ENCODE measurements around the gene KATNIP.

The KATNIP gene

DNA sequence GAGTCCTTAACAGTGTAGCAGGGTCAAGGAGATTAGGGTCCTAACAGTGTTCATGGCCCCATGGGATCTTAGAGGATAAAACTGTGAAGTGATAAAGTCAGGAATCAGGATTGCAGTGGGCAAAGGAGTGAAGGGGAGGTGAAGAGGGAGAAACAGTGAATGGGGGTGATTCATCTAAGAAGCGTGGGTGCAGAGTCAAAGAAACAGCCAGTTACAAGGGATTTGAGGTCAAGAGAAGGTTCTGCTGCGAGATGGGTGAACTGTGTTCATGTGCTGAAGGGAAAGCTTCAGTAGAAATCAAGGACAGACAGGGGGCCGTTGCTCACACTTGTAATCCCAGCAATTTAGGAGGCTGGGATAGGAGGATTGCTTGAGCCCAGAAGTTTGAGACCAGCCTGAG, 6.1 kb upstream of the KATNIP start:
- no peak for DNase-seq (ENCODE audit: extremely low spot score)
- ChIA-PET CTCF (no interaction called here), POLR2A (no interaction called here)
- TF ChIP-seq FOXM1 (IDR thresholded peaks at IDR 0.05; ENCODE audit: borderline replicate concordance) (no peak), SP1 (IDR thresholded peaks at IDR 0.05) (no peak), CTBP1 (IDR thresholded peaks at IDR 0.05; ENCODE audit: borderline replicate concordance) (no peak), LEF1 (IDR thresholded peaks at IDR 0.05; ENCODE audit: borderline replicate concordance) (no peak), ELF4 (IDR thresholded peaks at IDR 0.05) (no peak), L3MBTL2 (conservative IDR thresholded peaks at IDR 0.05) (no peak), NFRKB (IDR thresholded peaks at IDR 0.05) (no peak), BHLHE40 (IDR thresholded peaks at IDR 0.05; ENCODE audit: borderline replicate concordance) (no peak), TARDBP (IDR thresholded peaks at IDR 0.05) (no peak), ARNT (IDR thresholded peaks at IDR 0.05) (no peak)

- POLR2A ChIA-PET, result no interaction called here
- no peak for DNase-seq (ENCODE audit: extremely low spot score)
- no peak for TF ChIP-seq ARNT (IDR thresholded peaks at IDR 0.05)
- no peak for TF ChIP-seq SUZ12 (IDR thresholded peaks at IDR 0.05)
- TF ChIP-seq SP1 (IDR thresholded peaks at IDR 0.05), result no peak
- TF ChIP-seq FOXM1 (IDR thresholded peaks at IDR 0.05; ENCODE audit: borderline replicate concordance), result no peak
- no peak for TF ChIP-seq CTBP1 (IDR thresholded peaks at IDR 0.05; ENCODE audit: borderline replicate concordance)
- TF ChIP-seq LEF1 (IDR thresholded peaks at IDR 0.05; ENCODE audit: borderline replicate concordance), result no peak
- TF ChIP-seq L3MBTL2 (conservative IDR thresholded peaks at IDR 0.05), result no peak
- CTCF ChIA-PET, result no interaction called here
These were observed 5.3 kb upstream of the KATNIP start for GRCh38 chr16:27544671-27545070.

- no peak for DNase-seq (ENCODE audit: extremely low spot score)
- CTCF ChIA-PET, result no interaction called here
- POLR2A ChIA-PET, result no interaction called here
- TF ChIP-seq LEF1 (IDR thresholded peaks at IDR 0.05; ENCODE audit: borderline replicate concordance), result no peak
- TF ChIP-seq ELF4 (IDR thresholded peaks at IDR 0.05), result no peak
- no peak for TF ChIP-seq FOXA1 (IDR thresholded peaks at IDR 0.05)
- TF ChIP-seq HDGF (IDR thresholded peaks at IDR 0.05; ENCODE audit: borderline replicate concordance), result no peak
These were observed 2.8 kb upstream of the KATNIP start for GRCh38 chr16:27547134-27547533.

GRCh38 chr16:27547851-27548250, 2.1 kb upstream of the KATNIP start:
- POLR2A ChIA-PET, result no interaction called here
- CTCF ChIA-PET, result no interaction called here
- DNase-seq (ENCODE audit: extremely low spot score), result no peak
- TF ChIP-seq FOXK2 (IDR thresholded peaks at IDR 0.05), result no peak
- TF ChIP-seq HDGF (IDR thresholded peaks at IDR 0.05; ENCODE audit: borderline replicate concordance), result no peak
- TF ChIP-seq L3MBTL2 (conservative IDR thresholded peaks at IDR 0.05), result no peak
- no peak for TF ChIP-seq NFRKB (IDR thresholded peaks at IDR 0.05)
- TF ChIP-seq ARNT (IDR thresholded peaks at IDR 0.05), result no peak
- no peak for TF ChIP-seq BHLHE40 (IDR thresholded peaks at IDR 0.05; ENCODE audit: borderline replicate concordance)

GRCh38 chr16:27549464-27549745, 539 bp upstream of the KATNIP start:
- no peak for DNase-seq (ENCODE audit: extremely low spot score)
- ChIA-PET POLR2A (interaction anchor here (0.6 to 2.0 kb wide), 14 partner anchors 9 to 140 kb away, joined by 3 to 10 read pairs (median 4); no protein-coding TSS in a partner anchor), CTCF (no interaction called here)
- TF ChIP-seq TARDBP (IDR thresholded peaks at IDR 0.05) (no peak), L3MBTL2 (conservative IDR thresholded peaks at IDR 0.05) (no peak)

DNA sequence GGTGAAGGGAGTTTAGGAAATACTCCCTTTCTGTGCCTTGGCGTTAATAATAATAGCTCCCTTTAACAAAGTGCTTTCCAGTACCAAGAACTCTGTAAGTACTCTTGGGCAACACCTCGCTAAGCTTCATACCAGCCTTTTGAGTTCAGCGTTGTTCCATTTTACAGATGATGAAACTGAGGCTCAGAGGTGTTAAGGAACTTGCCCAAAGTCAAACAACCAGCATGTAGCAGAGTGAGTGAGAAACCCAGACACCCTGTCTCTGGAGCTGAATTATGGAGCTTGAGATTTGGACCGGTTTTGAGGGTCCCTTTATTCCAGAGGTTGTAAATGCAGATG, 607 bp downstream of the KATNIP start:
- no peak for TF ChIP-seq CTBP1 (IDR thresholded peaks at IDR 0.05; ENCODE audit: borderline replicate concordance)
- TF ChIP-seq L3MBTL2 (conservative IDR thresholded peaks at IDR 0.05), result no peak
- no peak for TF ChIP-seq FOXA1 (IDR thresholded peaks at IDR 0.05)
- no peak for TF ChIP-seq ARNT (IDR thresholded peaks at IDR 0.05)
- TF ChIP-seq HDGF (IDR thresholded peaks at IDR 0.05; ENCODE audit: borderline replicate concordance), result no peak
- TF ChIP-seq PKNOX1 (IDR thresholded peaks at IDR 0.05), result no peak
- no peak for TF ChIP-seq ZNF384 (IDR thresholded peaks at IDR 0.05)
- no peak for TF ChIP-seq SUZ12 (IDR thresholded peaks at IDR 0.05)
- TF ChIP-seq LEF1 (IDR thresholded peaks at IDR 0.05; ENCODE audit: borderline replicate concordance), result no peak
- TF ChIP-seq FOXM1 (IDR thresholded peaks at IDR 0.05; ENCODE audit: borderline replicate concordance), result no peak
- TF ChIP-seq ELF4 (IDR thresholded peaks at IDR 0.05), result no peak
- TF ChIP-seq FOXK2 (IDR thresholded peaks at IDR 0.05), result no peak
- no peak for TF ChIP-seq BHLHE40 (IDR thresholded peaks at IDR 0.05; ENCODE audit: borderline replicate concordance)
- no peak for TF ChIP-seq SP1 (IDR thresholded peaks at IDR 0.05)
- no peak for TF ChIP-seq NFRKB (IDR thresholded peaks at IDR 0.05)
- TF ChIP-seq TARDBP (IDR thresholded peaks at IDR 0.05), result no peak
- POLR2A ChIA-PET, result interaction anchor here (1.0 to 2.0 kb wide), 9 partner anchors 8 to 70 kb away, joined by 3 to 10 read pairs (median 5); no protein-coding TSS in a partner anchor
- CTCF ChIA-PET, result no interaction called here

GRCh38 chr16:27551036-27551435, 1.1 kb downstream of the KATNIP start:
- no peak for DNase-seq (ENCODE audit: extremely low spot score)
- POLR2A ChIA-PET, result interaction anchor here (2.0 kb wide), 1 partner anchor 8 kb away, joined by 10 read pairs; no protein-coding TSS in a partner anchor
- TF ChIP-seq HDGF (IDR thresholded peaks at IDR 0.05; ENCODE audit: borderline replicate concordance) (no peak), L3MBTL2 (conservative IDR thresholded peaks at IDR 0.05) (no peak), NFRKB (IDR thresholded peaks at IDR 0.05) (no peak), SUZ12 (IDR thresholded peaks at IDR 0.05) (no peak), SP1 (IDR thresholded peaks at IDR 0.05) (no peak), FOXM1 (IDR thresholded peaks at IDR 0.05; ENCODE audit: borderline replicate concordance) (no peak), PKNOX1 (IDR thresholded peaks at IDR 0.05) (no peak), FOXK2 (IDR thresholded peaks at IDR 0.05) (no peak), BHLHE40 (IDR thresholded peaks at IDR 0.05; ENCODE audit: borderline replicate concordance) (no peak), ZNF384 (IDR thresholded peaks at IDR 0.05) (no peak), TARDBP (IDR thresholded peaks at IDR 0.05) (no peak), ELF4 (IDR thresholded peaks at IDR 0.05) (no peak), LEF1 (IDR thresholded peaks at IDR 0.05; ENCODE audit: borderline replicate concordance) (no peak), FOXA1 (IDR thresholded peaks at IDR 0.05) (no peak), ARNT (IDR thresholded peaks at IDR 0.05) (no peak), CTBP1 (IDR thresholded peaks at IDR 0.05; ENCODE audit: borderline replicate concordance) (no peak)
- CTCF ChIA-PET, result no interaction called here

More for the DNA sequence above, 607 bp downstream of the KATNIP start:
- no peak for DNase-seq (ENCODE audit: extremely low spot score)
